Activated CD8-positive, alpha-beta memory T cell treated with anti-CD3 and anti-CD28 coated beads, Interleukin-2, amount 10 ng/mL, durations not matched to agents 7 days and 5 days (primary cell): ENCODE measurements around the gene BMPER. TPM values are rescaled to one million over a fixed set of nuclear protein-coding genes. Genes with fewer than 3 reads are reported as not detected.

Experiments
- ATAC-seq: fragments of 150-1000 bp; cut with Tn5 transposase; one replicate; pipeline ENCODE4 v1.10.0; 2021; ENCODE audit warnings: moderate library complexity
- CTCF ChIA-PET: fragments of 350-600 bp; sonication (Branson Sonifier 250); formaldehyde crosslinking; loops from one replicate; lab custom pipeline; 2021; ENCODE audit warnings: antibody characterized with exemption; lab: Charles Lee
- DNase-seq: peaks from one replicate; pipeline ENCODE4 v3.0.0-alpha.2; 2020
- H3K27ac Mint-ChIP-seq: one replicate; pipeline ENCODE4 v1.8.0; 2021; ENCODE audit warnings: mild to moderate bottlenecking, mixed read lengths
- H3K27me3 Mint-ChIP-seq: one replicate; pipeline ENCODE4 v1.8.0; 2021; ENCODE audit warnings: mixed read lengths
- H3K36me3 Mint-ChIP-seq: one replicate; pipeline ENCODE4 v1.8.0; 2021; ENCODE audit warnings: mild to moderate bottlenecking, mixed read lengths
- H3K4me1 Mint-ChIP-seq: one replicate; pipeline ENCODE4 v1.8.0; 2021; ENCODE audit warnings: mixed read lengths
- H3K4me3 Mint-ChIP-seq: one replicate; pipeline ENCODE4 v1.8.0; 2021; ENCODE audit warnings: mild to moderate bottlenecking, moderate library complexity, mixed read lengths
- H3K9me3 Mint-ChIP-seq: one replicate; pipeline ENCODE4 v1.8.0; 2022; ENCODE audit warnings: low read depth, mixed read lengths
- total RNA-seq, 2 experiments: library from RNA; stranded (reverse); gene quantifications; one replicate each; pipeline ENCODE4 v1.2.3, GENCODE V29; 2021

The BMPER gene
- total RNA-seq, 2 experiments from 2014 or later, result not detected

- H3K27ac Mint-ChIP-seq, result no peak overlapping the region
- H3K27me3 Mint-ChIP-seq, result peaks cover 2% of the 10 kb centered on the region
- no peaks in the 10 kb centered on the region for H3K36me3 Mint-ChIP-seq
- H3K4me1 Mint-ChIP-seq, result no peaks in the 10 kb centered on the region
- no peak overlapping the region for H3K4me3 Mint-ChIP-seq
- no peaks in the 10 kb centered on the region for H3K9me3 Mint-ChIP-seq
- CTCF ChIA-PET, result no interaction called here
- ATAC-seq, result no peak
- DNase-seq, result no peak
Measured at GRCh38 chr7:34013421-34013820, 108.1 kb downstream of the BMPER start.

- no peak for ATAC-seq
- H3K27ac Mint-ChIP-seq, result no peak overlapping the region
- no peaks in the 10 kb centered on the region for H3K9me3 Mint-ChIP-seq
- no peaks in the 10 kb centered on the region for H3K27me3 Mint-ChIP-seq
- DNase-seq, result no peak
- no peaks in the 10 kb centered on the region for H3K36me3 Mint-ChIP-seq
- CTCF ChIA-PET, result no interaction called here
- H3K4me3 Mint-ChIP-seq, result no peak overlapping the region
- no peaks in the 10 kb centered on the region for H3K4me1 Mint-ChIP-seq
Measured at GRCh38 chr7:34015651-34016050, 110.3 kb downstream of the BMPER start.

- DNase-seq (no peak), ATAC-seq (no peak)
- Mint-ChIP-seq H3K27ac (no peak overlapping the region), H3K4me3 (no peak overlapping the region), H3K4me1 (no peaks in the 10 kb centered on the region), H3K27me3 (no peaks in the 10 kb centered on the region), H3K9me3 (no peaks in the 10 kb centered on the region), H3K36me3 (no peaks in the 10 kb centered on the region)
- CTCF ChIA-PET, result no interaction called here
Measured at GRCh38 chr7:34016876-34017275, 111.5 kb downstream of the BMPER start.

- DNase-seq (no peak), ATAC-seq (no peak)
- CTCF ChIA-PET, result no interaction called here
- H3K27me3 Mint-ChIP-seq, result no peaks in the 10 kb centered on the region
- H3K9me3 Mint-ChIP-seq, result no peaks in the 10 kb centered on the region
- no peak overlapping the region for H3K27ac Mint-ChIP-seq
- no peaks in the 10 kb centered on the region for H3K4me1 Mint-ChIP-seq
- no peak overlapping the region for H3K4me3 Mint-ChIP-seq
- H3K36me3 Mint-ChIP-seq, result no peaks in the 10 kb centered on the region
Measured at GRCh38 chr7:34019301-34019790, 114.0 kb downstream of the BMPER start.

- H3K27me3 Mint-ChIP-seq, result no peaks in the 10 kb centered on the region
- H3K36me3 Mint-ChIP-seq, result no peaks in the 10 kb centered on the region
- DNase-seq (no peak), ATAC-seq (no peak)
- no peaks in the 10 kb centered on the region for H3K4me1 Mint-ChIP-seq
- H3K27ac Mint-ChIP-seq, result no peak overlapping the region
- CTCF ChIA-PET, result no interaction called here
- H3K9me3 Mint-ChIP-seq, result no peaks in the 10 kb centered on the region
- no peak overlapping the region for H3K4me3 Mint-ChIP-seq
Measured at GRCh38 chr7:34022626-34023025, 117.3 kb downstream of the BMPER start.

- no peak for DNase-seq
- no peaks in the 10 kb centered on the region for H3K9me3 Mint-ChIP-seq
- H3K27ac Mint-ChIP-seq, result no peak overlapping the region
- H3K36me3 Mint-ChIP-seq, result no peaks in the 10 kb centered on the region
- no peak for ATAC-seq
- CTCF ChIA-PET, result no interaction called here
- H3K4me1 Mint-ChIP-seq, result no peaks in the 10 kb centered on the region
- H3K27me3 Mint-ChIP-seq, result no peaks in the 10 kb centered on the region
- H3K4me3 Mint-ChIP-seq, result no peak overlapping the region
Measured at GRCh38 chr7:34025600-34025999, 120.3 kb downstream of the BMPER start.

- Mint-ChIP-seq H3K27ac (no peak overlapping the region), H3K36me3 (no peaks in the 10 kb centered on the region), H3K27me3 (no peaks in the 10 kb centered on the region), H3K4me1 (no peaks in the 10 kb centered on the region), H3K9me3 (no peaks in the 10 kb centered on the region), H3K4me3 (no peak overlapping the region)
- ATAC-seq (no peak), DNase-seq (no peak)
- CTCF ChIA-PET, result no interaction called here
Measured at GRCh38 chr7:34026481-34027190, 121.3 kb downstream of the BMPER start.

GRCh38 chr7:34031156-34031555, 125.8 kb downstream of the BMPER start:
- no peak overlapping the region for H3K27ac Mint-ChIP-seq
- no peaks in the 10 kb centered on the region for H3K36me3 Mint-ChIP-seq
- H3K27me3 Mint-ChIP-seq, result no peaks in the 10 kb centered on the region
- H3K9me3 Mint-ChIP-seq, result no peaks in the 10 kb centered on the region
- DNase-seq (no peak), ATAC-seq (no peak)
- no peak overlapping the region for H3K4me3 Mint-ChIP-seq
- no peaks in the 10 kb centered on the region for H3K4me1 Mint-ChIP-seq
- CTCF ChIA-PET, result no interaction called here

GRCh38 chr7:34034728-34035127, 129.4 kb downstream of the BMPER start:
- ATAC-seq (no peak), DNase-seq (no peak)
- Mint-ChIP-seq H3K27me3 (no peaks in the 10 kb centered on the region), H3K9me3 (no peaks in the 10 kb centered on the region), H3K27ac (no peak overlapping the region), H3K4me3 (no peak overlapping the region), H3K36me3 (no peaks in the 10 kb centered on the region), H3K4me1 (no peaks in the 10 kb centered on the region)
- CTCF ChIA-PET, result no interaction called here

GRCh38 chr7:34036051-34036920, 130.9 kb downstream of the BMPER start:
- H3K9me3 Mint-ChIP-seq, result no peaks in the 10 kb centered on the region

GRCh38 chr7:34036972-34037792, 131.8 kb downstream of the BMPER start:
- H3K9me3 Mint-ChIP-seq, result no peaks in the 10 kb centered on the region
- H3K36me3 Mint-ChIP-seq, result no peaks in the 10 kb centered on the region
- no peaks in the 10 kb centered on the region for H3K4me1 Mint-ChIP-seq
- no peak overlapping the region for H3K4me3 Mint-ChIP-seq
- DNase-seq, result no peak
- ATAC-seq, result no peak
- CTCF ChIA-PET, result no interaction called here
- H3K27me3 Mint-ChIP-seq, result no peaks in the 10 kb centered on the region
- no peak overlapping the region for H3K27ac Mint-ChIP-seq

More at GRCh38 chr7:34036051-34036920, 130.9 kb downstream of the BMPER start:
- CTCF ChIA-PET, result no interaction called here
- DNase-seq, result no peak
- no peaks in the 10 kb centered on the region for H3K36me3 Mint-ChIP-seq
- H3K4me3 Mint-ChIP-seq, result no peak overlapping the region
- ATAC-seq, result no peak
- no peak overlapping the region for H3K27ac Mint-ChIP-seq
- no peaks in the 10 kb centered on the region for H3K4me1 Mint-ChIP-seq
- H3K27me3 Mint-ChIP-seq, result no peaks in the 10 kb centered on the region

GRCh38 chr7:34038816-34039470, 133.6 kb downstream of the BMPER start:
- Mint-ChIP-seq H3K4me1 (no peaks in the 10 kb centered on the region), H3K27ac (no peak overlapping the region), H3K36me3 (no peaks in the 10 kb centered on the region), H3K4me3 (no peak overlapping the region), H3K27me3 (no peaks in the 10 kb centered on the region), H3K9me3 (no peaks in the 10 kb centered on the region)
- DNase-seq, result no peak
- ATAC-seq, result no peak
- CTCF ChIA-PET, result interaction anchor here (0.5 kb wide), 1 partner anchor 11 kb away, joined by 3 read pairs; no protein-coding TSS in a partner anchor

- CTCF ChIA-PET, result no interaction called here
- Mint-ChIP-seq H3K27ac (no peak overlapping the region), H3K9me3 (no peaks in the 10 kb centered on the region), H3K4me1 (no peaks in the 10 kb centered on the region), H3K36me3 (no peaks in the 10 kb centered on the region), H3K27me3 (no peaks in the 10 kb centered on the region), H3K4me3 (no peak overlapping the region)
- DNase-seq (no peak), ATAC-seq (no peak)
Measured at GRCh38 chr7:34041707-34042106, 136.4 kb downstream of the BMPER start.
